GM12878 (cell line): ENCODE results near the gene F2RL1. TPM values are rescaled to one million over a fixed set of nuclear protein-coding genes. Genes with fewer than 3 reads are reported as not detected.

Source experiments
- ATAC-seq: fragments of 200-7000 bp; cut with Tn5 transposase; 3 replicates; pipeline ENCODE4 v1.9.1; 2020; ENCODE audit warnings: mild to moderate bottlenecking, moderate library complexity
- BruUV-seq: library from RNA; stranded (reverse); fragments of 400-500 nt; replicated peaks from 2 replicates; lab custom pipeline; 2021; lab: Mats Ljungman, UMichigan
- CTCF ChIA-PET: fragments of 300-600 bp; sonication (Branson Sonifier 250); formaldehyde crosslinking; extraction: SDS; loops from one replicate; lab custom pipeline; 2021; ENCODE audit warnings: inconsistent platforms; lab: Yijun Ruan, JAX
- POLR2A ChIA-PET: fragments of 350-600 bp; formaldehyde crosslinking; extraction: SDS; loops from one replicate; lab custom pipeline; 2021; ENCODE audit warnings: inconsistent platforms; lab: Charles Lee
- RAD21 ChIA-PET: fragments of 300-600 bp; sonication (Branson Sonifier 250); formaldehyde crosslinking; loops from one replicate; lab custom pipeline; 2023; ENCODE audit warnings: antibody characterized with exemption; ENCODE audit not compliant: unreplicated experiment; lab: Charles Lee
- SMC1A ChIA-PET: fragments of 300-600 bp; sonication (Branson Sonifier 250); formaldehyde crosslinking; loops from one replicate; lab custom pipeline; 2023; ENCODE audit not compliant: unreplicated experiment, uncharacterized antibody; lab: Charles Lee
- DNase-seq: peaks from one replicate; pipeline ENCODE4 v3.0.0-alpha.2; 2011; ENCODE audit warnings: low read depth, low spot score
- FAIRE-seq: peaks from 3 replicates; lab custom pipeline; 2011; peaks lifted over from hg19 to GRCh38; lab: Jason Lieb, UNC
- H2AFZ ChIP-seq: 2 replicates; pipeline ENCODE4 v1.6.0; 2011; ENCODE audit warnings: low read depth, low read length, control low read depth; ENCODE audit not compliant: control insufficient read depth
- H3K27ac ChIP-seq: 2 replicates; pipeline ENCODE4 v1.5.1; 2011; ENCODE audit warnings: control low read depth; ENCODE audit not compliant: control insufficient read depth, insufficient read depth
- H3K27me3 ChIP-seq, 2 experiments: replicated peaks in 1 of 2; 2 replicates each; pipeline versions ENCODE4 v1.6.0 to v1.6.1; 2011; ENCODE audit warnings: low read length in 1 of 2; ENCODE audit not compliant: control insufficient read depth in 2 of 2, insufficient read depth in 2 of 2
- H3K36me3 ChIP-seq, 2 experiments: 2 replicates each; pipeline ENCODE4 v1.5.1; 2011; ENCODE audit warnings: low read length in 1 of 2; ENCODE audit not compliant: control insufficient read depth in 2 of 2, insufficient read depth in 2 of 2
- H3K4me1 ChIP-seq: 2 replicates; pipeline ENCODE4 v1.6.1; 2011; ENCODE audit warnings: mild to moderate bottlenecking, low read length, moderate library complexity, mixed read lengths; ENCODE audit not compliant: control insufficient read depth, insufficient read depth
- H3K4me2 ChIP-seq: 2 replicates; pipeline ENCODE4 v1.6.0; 2011; ENCODE audit warnings: control low read depth; ENCODE audit not compliant: control insufficient read depth, insufficient read depth
- H3K4me3 ChIP-seq: fragments of 200-600 bp; sonication (generic); 2 replicates; pipeline ENCODE4 v1.5.1; 2016
- H3K79me2 ChIP-seq: 2 replicates; pipeline ENCODE4 v1.6.0; 2011; ENCODE audit warnings: low read length; ENCODE audit not compliant: control insufficient read depth, insufficient read depth
- H3K9ac ChIP-seq: 2 replicates; pipeline ENCODE4 v1.8.0; 2011; ENCODE audit warnings: low read length, control low read depth, mixed read lengths; ENCODE audit not compliant: control insufficient read depth, insufficient read depth
- H3K9me3 ChIP-seq: replicated peaks from 3 replicates; pipeline ENCODE4 v1.5.1; 2011; ENCODE audit warnings: mild to moderate bottlenecking, low read length; ENCODE audit not compliant: control insufficient read depth, insufficient read depth
- H4K20me1 ChIP-seq: 2 replicates; pipeline ENCODE4 v1.6.0; 2011; ENCODE audit not compliant: control insufficient read depth, insufficient read depth
- CREM ChIP-seq: IDR thresholded peaks from 2 replicates; pipeline ENCODE4 v1.6.1; 2014; ENCODE audit warnings: antibody characterized with exemption, low read depth
- EZH2 ChIP-seq: IDR thresholded peaks from 2 replicates; pipeline ENCODE4 v1.6.1; 2012; ENCODE audit warnings: low read depth, mild to moderate bottlenecking, control low read depth, inconsistent platforms, low read length, borderline replicate concordance; ENCODE audit not compliant: control insufficient read depth
- FOXK2 ChIP-seq: fragments of 450-650 bp; IDR thresholded peaks from 2 replicates; pipeline ENCODE4 v1.6.1; 2017; ENCODE audit warnings: mild to moderate bottlenecking, moderate library complexity
- MEF2A ChIP-seq: IDR thresholded peaks from 2 replicates; pipeline ENCODE4 v1.6.1; 2011; ENCODE audit warnings: low read depth, mild to moderate bottlenecking, low read length, moderate library complexity; ENCODE audit not compliant: insufficient read depth
- NFXL1 ChIP-seq: fragments of 450-650 bp; IDR thresholded peaks from 2 replicates; pipeline ENCODE4 v1.6.1; 2017; ENCODE audit warnings: antibody characterized with exemption, mild to moderate bottlenecking, borderline replicate concordance
- PAX5 ChIP-seq: IDR thresholded peaks from 2 replicates; pipeline ENCODE4 v1.6.1; 2011; ENCODE audit warnings: low read depth, low read length, borderline replicate concordance
- PML ChIP-seq: IDR thresholded peaks from 2 replicates; pipeline ENCODE4 v1.6.1; 2012; ENCODE audit warnings: low read length, inconsistent platforms
- POLR2AphosphoS5 ChIP-seq: IDR thresholded peaks from 2 replicates; pipeline ENCODE4 v1.6.1; 2011; ENCODE audit warnings: mild to moderate bottlenecking, low read length, inconsistent platforms
- POU2F2 ChIP-seq: IDR thresholded peaks from 3 replicates; pipeline ENCODE4 v1.6.1; 2011; ENCODE audit warnings: low read depth, mild to moderate bottlenecking, low read length, borderline replicate concordance
- RAD51 ChIP-seq: fragments of 450-650 bp; IDR thresholded peaks from 2 replicates; pipeline ENCODE4 v1.6.1; 2016; ENCODE audit warnings: moderate library complexity, mild to moderate bottlenecking, inconsistent platforms
- SMAD5 ChIP-seq: IDR thresholded peaks from 2 replicates; pipeline ENCODE4 v1.6.1; 2016; ENCODE audit warnings: antibody characterized with exemption, low read depth
- SMARCA5 ChIP-seq: fragments of 450-650 bp; IDR thresholded peaks from 2 replicates; pipeline ENCODE4 v1.6.1; 2017; ENCODE audit warnings: mild to moderate bottlenecking
- SMC3 ChIP-seq: IDR thresholded peaks from 2 replicates; pipeline ENCODE4 v1.6.1; 2011; ENCODE audit warnings: low read length, improper control_type of control experiment, borderline replicate concordance
- SREBF2 ChIP-seq: IDR thresholded peaks from 2 replicates; pipeline ENCODE4 v1.6.1; 2012; ENCODE audit warnings: mild to moderate bottlenecking, low read length
- ZNF274 ChIP-seq: IDR thresholded peaks from one replicate; pipeline ENCODE4 v1.8.0; 2011; ENCODE audit not compliant: insufficient read length, insufficient read depth
- WGBS: methylation state at CpG from one replicate; pipeline ENCODE4 v1.1.6; 2016; ENCODE audit warnings: low lambda C conversion rate; ENCODE audit not compliant: insufficient replicate concordance, insufficient coverage; ENCODE audit errors: missing lambda C conversion rate; 5-methylcytosine and 5-hydroxymethylcytosine counted together
- in situ Hi-C: fragments of 300-500 bp; cut with MboI; formaldehyde crosslinking; loops from 9 replicates; pipeline ENCODE4 v1.14.3; 2018; ENCODE audit warnings: mixed read lengths
- intact Hi-C: fragments of 100-400 bp; cut with micrococcal nuclease; formaldehyde crosslinking; loops from one replicate; pipeline ENCODE4 v1.14.2; 2022; ENCODE audit not compliant: unreplicated experiment
- polyA plus RNA-seq, 11 experiments: library from polyadenylated mRNA; depleted of rRNA in 4 of 11; unstranded in 6 of 11; stranded (reverse) in 5 of 11; fragments of >200 nt; fragmentation: Nextera tagmentation in 4 of 11; fragmentation: Illumina TruSeq in 1 of 11; extraction: Ambion mirVana in 4 of 11; extraction: Trizol in 1 of 11; gene quantifications; 1 replicate in 1 of 11; 2 replicates in 10 of 11; pipeline versions ENCODE4 v1.2.1 to v1.2.3, GENCODE V29; 2011 to 2016; ENCODE audit warnings: inconsistent platforms in 2 of 11, missing spikeins in 2 of 11, low read depth in 1 of 11
- total RNA-seq, 4 experiments: library from RNA; depleted of rRNA in 3 of 4; stranded (reverse); fragments of >200 nt in 3 of 4; fragmentation: Illumina TruSeq in 1 of 4; extraction: Trizol in 1 of 4; gene quantifications; 2 replicates each; pipeline versions ENCODE4 v1.2.1 to v1.2.3, GENCODE V29; 2013 to 2021
- TF ChIP-seq, protein P1 (sequence below): fragments of 450-650 bp; IDR thresholded peaks from 2 replicates; pipeline ENCODE4 v1.6.1; 2016; ENCODE audit warnings: mild to moderate bottlenecking
- TF ChIP-seq, protein P2 (sequence below), 3 experiments: IDR thresholded peaks in 2 of 3; conservative IDR thresholded peaks in 1 of 3; 2 replicates each; pipeline ENCODE4 v1.5.1; 2011; ENCODE audit warnings: low read depth in 3 of 3, low read length in 3 of 3, mild to moderate bottlenecking in 3 of 3, control low read depth in 2 of 3, moderate library complexity in 2 of 3, inconsistent platforms in 1 of 3, mixed read lengths in 1 of 3; ENCODE audit not compliant: control insufficient read depth in 2 of 3, insufficient read depth in 1 of 3; ENCODE audit errors: extremely low read depth in 1 of 3

Gene F2RL1
- total and polyA plus RNA-seq, 10 of the 15 experiments (the other 5 are each of a cell fraction or from before 2014, with no cell fraction given): 0.04 to 0.10 TPM; not detected in 8

DNA sequence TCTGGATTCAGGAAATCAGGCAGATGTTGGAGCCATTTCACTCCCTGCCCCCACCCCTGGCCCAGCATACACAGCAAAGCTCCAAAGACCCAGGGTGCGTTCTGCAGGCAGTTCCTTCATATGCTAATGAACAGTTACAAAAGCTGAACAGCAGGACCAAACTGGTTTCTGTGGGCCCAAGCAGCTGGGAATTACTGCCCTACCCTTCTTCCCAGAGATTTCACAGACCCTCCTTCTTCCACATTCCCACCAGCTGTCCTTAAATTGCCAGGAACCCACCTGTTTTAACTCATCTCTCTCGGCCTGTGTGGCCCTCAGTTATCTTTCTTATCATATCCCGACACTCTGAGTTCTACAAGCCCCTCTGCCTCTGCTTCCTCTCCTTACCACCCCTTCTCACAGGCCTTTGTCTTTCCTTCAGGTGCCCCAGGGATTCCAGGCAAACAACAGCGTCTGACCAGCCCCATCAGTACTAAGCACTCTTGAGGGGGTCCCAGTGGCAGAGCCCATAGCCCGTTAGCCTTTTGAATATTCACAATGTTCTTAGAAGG is 10.6 kb upstream of the F2RL1 start:
- Histone ChIP-seq H3K27me3 (no peaks in the 10 kb centered on the region), H3K9me3 (no peaks in the 10 kb centered on the region; the same call in 2 of the 3 replicates), H4K20me1 (no peaks in the 10 kb centered on the region), H2AFZ (no peak overlapping the region), H3K4me1 (no peaks in the 10 kb centered on the region), H3K4me2 (no peak overlapping the region), H3K4me3 (no peak overlapping the region), H3K36me3 (no peaks in the 10 kb centered on the region), H3K27ac (no peak overlapping the region), H3K9ac (no peak overlapping the region), H3K79me2 (no peaks in the 10 kb centered on the region)
- RAD21 ChIA-PET: no interaction called here
- in situ Hi-C loops: no loop called here
- intact Hi-C loops: no loop called here
- CTCF ChIA-PET: interaction anchor here (1.3 kb wide), 1 partner anchor 24 kb away, joined by 3 read pairs; no protein-coding TSS in a partner anchor
- DNase-seq (no peak), FAIRE-seq (no peak), ATAC-seq (no peak)
- WGBS: 47% methylated on average over 5 of the region's 5 CpGs
- SMC1A ChIA-PET: interaction anchor here (2.0 kb wide), 1 partner anchor 9 kb away, joined by 4 read pairs; no protein-coding TSS in a partner anchor
- TF ChIP-seq, protein P1, sequence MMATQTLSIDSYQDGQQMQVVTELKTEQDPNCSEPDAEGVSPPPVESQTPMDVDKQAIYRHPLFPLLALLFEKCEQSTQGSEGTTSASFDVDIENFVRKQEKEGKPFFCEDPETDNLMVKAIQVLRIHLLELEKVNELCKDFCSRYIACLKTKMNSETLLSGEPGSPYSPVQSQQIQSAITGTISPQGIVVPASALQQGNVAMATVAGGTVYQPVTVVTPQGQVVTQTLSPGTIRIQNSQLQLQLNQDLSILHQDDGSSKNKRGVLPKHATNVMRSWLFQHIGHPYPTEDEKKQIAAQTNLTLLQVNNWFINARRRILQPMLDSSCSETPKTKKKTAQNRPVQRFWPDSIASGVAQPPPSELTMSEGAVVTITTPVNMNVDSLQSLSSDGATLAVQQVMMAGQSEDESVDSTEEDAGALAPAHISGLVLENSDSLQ: no peak
- TF ChIP-seq EZH2: no peak
- TF ChIP-seq SMC3: no peak
- TF ChIP-seq SMARCA5: no peak
- POLR2A ChIA-PET: no interaction called here
- no TSS peak for BruUV-seq

- Histone ChIP-seq H3K36me3 (no peaks in the 10 kb centered on the region), H3K27ac (no peak overlapping the region), H2AFZ (no peak overlapping the region), H3K4me1 (no peaks in the 10 kb centered on the region), H3K9me3 (no peaks in the 10 kb centered on the region; the same call in 2 of the 3 replicates), H3K27me3 (no peaks in the 10 kb centered on the region), H4K20me1 (no peaks in the 10 kb centered on the region), H3K4me3 (no peak overlapping the region), H3K9ac (no peak overlapping the region), H3K4me2 (no peak overlapping the region), H3K79me2 (no peaks in the 10 kb centered on the region)
- ChIA-PET SMC1A (no interaction called here), RAD21 (no interaction called here), POLR2A (no interaction called here), CTCF (no interaction called here)
- DNase-seq (no peak), FAIRE-seq (no peak), ATAC-seq (no peak)
- in situ Hi-C loops: no loop called here
- intact Hi-C loops: no loop called here
- 52% methylated on average over 4 of the region's 4 CpGs for WGBS
- no TSS peak for BruUV-seq
- TF ChIP-seq MEF2A (no peak), PAX5 (no peak), PML (no peak), FOXK2 (no peak), SREBF2 (no peak), NFXL1 (no peak), ZNF274 (no peak), CREM (no peak), POU2F2 (no peak), POLR2AphosphoS5 (no peak), SMAD5 (no peak), RAD51 (no peak)
- TF ChIP-seq, protein P2, sequence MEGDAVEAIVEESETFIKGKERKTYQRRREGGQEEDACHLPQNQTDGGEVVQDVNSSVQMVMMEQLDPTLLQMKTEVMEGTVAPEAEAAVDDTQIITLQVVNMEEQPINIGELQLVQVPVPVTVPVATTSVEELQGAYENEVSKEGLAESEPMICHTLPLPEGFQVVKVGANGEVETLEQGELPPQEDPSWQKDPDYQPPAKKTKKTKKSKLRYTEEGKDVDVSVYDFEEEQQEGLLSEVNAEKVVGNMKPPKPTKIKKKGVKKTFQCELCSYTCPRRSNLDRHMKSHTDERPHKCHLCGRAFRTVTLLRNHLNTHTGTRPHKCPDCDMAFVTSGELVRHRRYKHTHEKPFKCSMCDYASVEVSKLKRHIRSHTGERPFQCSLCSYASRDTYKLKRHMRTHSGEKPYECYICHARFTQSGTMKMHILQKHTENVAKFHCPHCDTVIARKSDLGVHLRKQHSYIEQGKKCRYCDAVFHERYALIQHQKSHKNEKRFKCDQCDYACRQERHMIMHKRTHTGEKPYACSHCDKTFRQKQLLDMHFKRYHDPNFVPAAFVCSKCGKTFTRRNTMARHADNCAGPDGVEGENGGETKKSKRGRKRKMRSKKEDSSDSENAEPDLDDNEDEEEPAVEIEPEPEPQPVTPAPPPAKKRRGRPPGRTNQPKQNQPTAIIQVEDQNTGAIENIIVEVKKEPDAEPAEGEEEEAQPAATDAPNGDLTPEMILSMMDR (IDR thresholded peaks at IDR 0.05 in 2 of 3, conservative IDR thresholded peaks at IDR 0.05 in 1 of 3; ENCODE audit: control insufficient read depth in 2 of 3, extremely low read depth in 1 of 3, insufficient read depth in 1 of 3, low read depth in 3 of 3, low read length in 3 of 3): no peak
Observed at GRCh38 chr5:76809141-76809540, 9.7 kb upstream of the F2RL1 start.
